Measurements from ENCODE around the gene SLC52A3.

The SLC52A3 gene

DNA sequence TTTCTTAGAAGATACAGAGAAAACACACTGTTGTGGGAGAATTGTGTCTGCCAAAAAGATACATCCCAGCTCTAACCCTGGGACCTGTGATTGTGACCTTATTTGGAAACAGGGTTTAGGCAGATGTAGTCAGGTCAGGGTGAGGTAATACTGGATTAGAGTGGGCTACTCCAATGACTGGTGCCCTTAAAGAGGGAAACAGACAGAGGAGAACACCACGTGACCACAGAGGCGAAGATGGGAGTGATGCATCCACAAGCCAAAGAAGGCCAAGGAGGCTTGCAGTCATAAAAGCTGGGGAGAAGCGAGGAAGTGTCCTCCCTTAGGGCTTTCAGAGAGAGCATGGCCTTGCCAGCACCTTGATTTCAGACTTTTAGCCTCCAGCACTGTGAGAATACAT is 35.6 kb downstream of the SLC52A3 start:
- Histone ChIP-seq H3K4me3 (ENCODE audit: low read length in 2 of 2) (no peak overlapping the region), H3K4me2 (ENCODE audit: insufficient read depth, low read length, poor library complexity, severe bottlenecking) (no peak overlapping the region), H3K27ac (replicated peaks; ENCODE audit: low read length) (no peak overlapping the region), H3K4ac (ENCODE audit: low read length) (peak overlapping the region; percentile 55), H2AK5ac (ENCODE audit: low read depth, low read length) (peak overlapping the region; percentile 10), H2BK12ac (ENCODE audit: low read length) (no peak overlapping the region), H3K4me1 (ENCODE audit: control insufficient read depth in 2 of 2, insufficient read depth in 1 of 2, low read depth in 1 of 2, low read length in 2 of 2) (peaks cover 0 to 14% of the 10 kb centered on the region in 2 donors), H2BK15ac (ENCODE audit: low read length) (no peak overlapping the region), H2BK5ac (ENCODE audit: low read length) (no peak overlapping the region), H3K14ac (ENCODE audit: low read length) (no peak overlapping the region), H3K9ac (ENCODE audit: low read depth, low read length, poor library complexity) (no peak overlapping the region), H4K8ac (ENCODE audit: low read depth, low read length) (no peak overlapping the region), H3K36me3 (replicated peaks in 1 of 2; ENCODE audit: control insufficient read depth in 2 of 2, insufficient read depth in 2 of 2, low read length in 2 of 2) (no peaks in the 10 kb centered on the region), H2AFZ (ENCODE audit: low read length) (no peak overlapping the region), H2BK120ac (ENCODE audit: low read depth, low read length) (no peak overlapping the region), H4K91ac (ENCODE audit: low read depth, low read length, poor library complexity) (no peak overlapping the region), H3K9me3 (replicated peaks in 1 of 2; ENCODE audit: control insufficient read depth in 2 of 2, insufficient read depth in 1 of 2, low read depth in 1 of 2, low read length in 2 of 2) (no peaks in the 10 kb centered on the region), H3K18ac (ENCODE audit: low read length) (no peak overlapping the region), H3K23ac (ENCODE audit: low read depth, low read length, poor library complexity) (no peak overlapping the region), H3K79me1 (ENCODE audit: low read depth, low read length) (no peaks in the 10 kb centered on the region), H3K27me3 (ENCODE audit: control insufficient read depth in 3 of 3, insufficient read depth in 3 of 3, low read depth in 1 of 3, low read length in 3 of 3) (peaks cover 0 to 48% (median 8%) of the 10 kb centered on the region in 3 experiments)
- DNase-seq (ENCODE audit: low spot score), result no peak
- WGBS, 2 donors (ENCODE audit: extremely low coverage in 2 of 2, insufficient read length in 2 of 2, insufficient replicate concordance in 1 of 2), result no CpG with 5 or more reads among the region's 3 CpGs

DNA sequence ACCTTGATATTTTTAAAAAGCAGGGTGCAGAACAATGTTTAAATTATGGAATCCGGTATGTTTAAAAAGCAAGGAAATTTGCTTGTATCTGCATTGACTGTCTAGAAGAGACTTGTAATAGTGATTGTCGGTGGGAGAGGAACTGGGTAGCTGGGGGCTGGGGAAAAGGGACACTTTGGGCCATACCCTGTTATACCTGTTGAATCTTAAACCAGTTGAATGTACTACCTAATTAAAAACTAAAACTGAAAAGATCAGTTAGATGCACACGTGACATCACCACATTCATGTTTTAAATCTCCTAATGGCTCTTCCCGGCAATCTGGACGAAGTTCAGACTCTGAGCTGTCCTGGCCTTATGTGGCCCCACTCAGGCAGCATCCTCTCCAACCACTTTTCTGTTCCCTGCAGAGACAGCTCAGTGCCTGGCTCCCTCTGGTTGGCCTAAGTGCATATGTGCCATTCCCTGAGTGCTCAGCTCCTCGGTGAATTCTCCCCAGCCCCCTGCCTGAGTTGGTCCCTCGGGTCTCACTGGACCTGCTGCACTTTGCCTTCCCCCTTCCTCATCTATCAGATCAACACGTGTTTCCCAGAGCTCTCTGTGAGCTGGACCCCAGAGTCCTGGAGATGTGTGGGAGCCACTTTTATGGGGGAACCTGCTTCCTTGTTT is 36.3 kb downstream of the SLC52A3 start:
- Histone ChIP-seq H4K91ac (ENCODE audit: low read depth, low read length, poor library complexity) (no peak overlapping the region), H3K18ac (ENCODE audit: low read length) (peak overlapping the region; percentile 27), H3K23ac (ENCODE audit: low read depth, low read length, poor library complexity) (no peak overlapping the region), H3K4ac (ENCODE audit: low read length) (no peak overlapping the region), H3K79me1 (ENCODE audit: low read depth, low read length) (no peaks in the 10 kb centered on the region), H2BK12ac (ENCODE audit: low read length) (no peak overlapping the region), H3K27me3 (ENCODE audit: control insufficient read depth in 3 of 3, insufficient read depth in 3 of 3, low read depth in 1 of 3, low read length in 3 of 3) (peaks cover 0 to 52% (median 10%) of the 10 kb centered on the region in 3 experiments), H3K9me3 (replicated peaks in 1 of 2; ENCODE audit: control insufficient read depth in 2 of 2, insufficient read depth in 1 of 2, low read depth in 1 of 2, low read length in 2 of 2) (no peaks in the 10 kb centered on the region), H3K27ac (replicated peaks; ENCODE audit: low read length) (no peak overlapping the region), H2BK120ac (ENCODE audit: low read depth, low read length) (no peak overlapping the region), H2AK5ac (ENCODE audit: low read depth, low read length) (no peak overlapping the region), H2BK15ac (ENCODE audit: low read length) (no peak overlapping the region), H3K9ac (ENCODE audit: low read depth, low read length, poor library complexity) (no peak overlapping the region), H4K8ac (ENCODE audit: low read depth, low read length) (no peak overlapping the region), H3K4me2 (ENCODE audit: insufficient read depth, low read length, poor library complexity, severe bottlenecking) (no peak overlapping the region), H2BK5ac (ENCODE audit: low read length) (no peak overlapping the region), H3K36me3 (replicated peaks in 1 of 2; ENCODE audit: control insufficient read depth in 2 of 2, insufficient read depth in 2 of 2, low read length in 2 of 2) (no peaks in the 10 kb centered on the region), H3K4me1 (ENCODE audit: control insufficient read depth in 2 of 2, insufficient read depth in 1 of 2, low read depth in 1 of 2, low read length in 2 of 2) (peaks cover 0 to 14% of the 10 kb centered on the region in 2 donors), H3K4me3 (ENCODE audit: low read length in 2 of 2) (no peak overlapping the region), H2AFZ (ENCODE audit: low read length) (no peak overlapping the region), H3K14ac (ENCODE audit: low read length) (no peak overlapping the region)
- DNase-seq (ENCODE audit: low spot score), result no peak
- WGBS, 2 donors (ENCODE audit: extremely low coverage in 2 of 2, insufficient read length in 2 of 2, insufficient replicate concordance in 1 of 2), result no CpG with 5 or more reads among the region's 8 CpGs

DNA sequence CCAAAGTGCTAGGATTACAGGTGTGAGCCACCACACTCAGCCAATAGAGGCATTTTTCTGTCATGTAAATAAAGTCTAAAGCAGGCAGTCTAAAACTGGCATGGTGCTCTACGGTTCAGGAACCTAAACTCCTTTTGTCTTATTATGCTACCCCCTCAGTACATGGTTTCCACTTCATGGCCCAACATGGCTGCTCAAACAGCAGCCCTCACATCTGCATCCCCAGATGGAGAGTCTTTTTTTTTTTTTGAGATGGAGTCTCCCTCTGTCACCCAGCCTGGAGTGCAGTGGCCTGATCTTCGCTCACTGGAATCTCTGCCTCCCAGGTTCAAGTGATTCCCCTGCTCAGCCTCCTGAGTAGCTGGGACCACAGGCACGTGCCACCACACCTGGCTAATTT is 38.3 kb downstream of the SLC52A3 start:
- Histone ChIP-seq H3K4me3 (ENCODE audit: low read length in 2 of 2) (no peak overlapping the region), H3K18ac (ENCODE audit: low read length) (no peak overlapping the region), H3K9me3 (replicated peaks in 1 of 2; ENCODE audit: control insufficient read depth in 2 of 2, insufficient read depth in 1 of 2, low read depth in 1 of 2, low read length in 2 of 2) (no peaks in the 10 kb centered on the region), H2BK12ac (ENCODE audit: low read length) (no peak overlapping the region), H4K8ac (ENCODE audit: low read depth, low read length) (no peak overlapping the region), H3K79me1 (ENCODE audit: low read depth, low read length) (no peaks in the 10 kb centered on the region), H3K27me3 (ENCODE audit: control insufficient read depth in 3 of 3, insufficient read depth in 3 of 3, low read depth in 1 of 3, low read length in 3 of 3) (peaks cover 0 to 64% (median 18%) of the 10 kb centered on the region in 3 experiments), H3K27ac (replicated peaks; ENCODE audit: low read length) (no peak overlapping the region), H3K4me1 (ENCODE audit: control insufficient read depth in 2 of 2, insufficient read depth in 1 of 2, low read depth in 1 of 2, low read length in 2 of 2) (peaks cover 0 to 14% of the 10 kb centered on the region in 2 donors), H3K9ac (ENCODE audit: low read depth, low read length, poor library complexity) (no peak overlapping the region), H4K91ac (ENCODE audit: low read depth, low read length, poor library complexity) (no peak overlapping the region), H3K23ac (ENCODE audit: low read depth, low read length, poor library complexity) (no peak overlapping the region), H2BK15ac (ENCODE audit: low read length) (no peak overlapping the region), H2AK5ac (ENCODE audit: low read depth, low read length) (no peak overlapping the region), H3K4ac (ENCODE audit: low read length) (no peak overlapping the region), H2BK5ac (ENCODE audit: low read length) (no peak overlapping the region), H2BK120ac (ENCODE audit: low read depth, low read length) (no peak overlapping the region), H3K36me3 (replicated peaks in 1 of 2; ENCODE audit: control insufficient read depth in 2 of 2, insufficient read depth in 2 of 2, low read length in 2 of 2) (no peaks in the 10 kb centered on the region), H3K4me2 (ENCODE audit: insufficient read depth, low read length, poor library complexity, severe bottlenecking) (no peak overlapping the region), H3K14ac (ENCODE audit: low read length) (no peak overlapping the region), H2AFZ (ENCODE audit: low read length) (no peak overlapping the region)
- no peak for DNase-seq (ENCODE audit: low spot score)
- WGBS, 2 donors (ENCODE audit: extremely low coverage in 2 of 2, insufficient read length in 2 of 2, insufficient replicate concordance in 1 of 2), result no CpG with 5 or more reads among the region's 3 CpGs

DNA sequence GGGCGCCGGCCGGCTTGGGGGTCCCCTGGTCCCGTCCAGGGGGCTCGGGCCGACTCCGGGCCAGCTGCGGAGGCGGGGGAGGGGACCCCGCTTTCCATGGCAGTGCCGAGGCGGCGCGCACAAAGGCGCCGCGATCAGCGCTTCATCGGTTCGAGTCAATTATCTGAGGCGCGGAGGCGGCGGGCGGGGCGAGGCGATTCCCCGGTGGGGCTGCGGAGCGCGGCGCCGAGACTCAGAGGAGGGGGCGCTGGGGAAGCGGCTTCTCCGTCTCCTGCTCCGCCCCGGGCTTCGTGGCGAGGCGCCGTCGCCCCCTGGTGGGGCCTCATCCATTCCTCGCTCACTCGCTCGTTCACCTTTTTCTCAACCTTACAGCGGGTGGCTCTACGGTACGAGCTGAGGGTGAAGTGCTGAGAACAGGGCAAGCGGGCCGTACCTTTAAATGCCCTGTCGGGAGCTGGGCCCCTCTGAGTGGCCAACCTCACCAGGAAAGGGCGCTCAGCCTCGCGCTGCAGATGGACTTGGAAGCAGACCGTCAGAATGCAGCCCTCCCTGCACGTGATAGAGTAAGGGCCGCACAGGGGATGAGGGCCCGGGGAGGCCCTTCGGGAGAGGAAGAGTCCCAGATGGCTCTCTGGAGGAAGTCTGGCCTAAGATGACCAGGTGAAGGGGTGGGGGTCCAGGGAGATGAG is 39.9 kb downstream of the SLC52A3 start:
- Histone ChIP-seq H3K9me3 (replicated peaks in 1 of 2; ENCODE audit: control insufficient read depth in 2 of 2, insufficient read depth in 1 of 2, low read depth in 1 of 2, low read length in 2 of 2) (no peaks in the 10 kb centered on the region), H4K8ac (ENCODE audit: low read depth, low read length) (no peak overlapping the region), H2AK5ac (ENCODE audit: low read depth, low read length) (no peak overlapping the region), H2BK5ac (ENCODE audit: low read length) (no peak overlapping the region), H2BK12ac (ENCODE audit: low read length) (no peak overlapping the region), H3K9ac (ENCODE audit: low read depth, low read length, poor library complexity) (no peak overlapping the region), H3K36me3 (replicated peaks in 1 of 2; ENCODE audit: control insufficient read depth in 2 of 2, insufficient read depth in 2 of 2, low read length in 2 of 2) (no peaks in the 10 kb centered on the region), H3K18ac (ENCODE audit: low read length) (peak overlapping the region; percentile 73), H3K14ac (ENCODE audit: low read length) (no peak overlapping the region), H2AFZ (ENCODE audit: low read length) (peak overlapping the region; percentile 89), H4K91ac (ENCODE audit: low read depth, low read length, poor library complexity) (no peak overlapping the region), H3K27ac (replicated peaks; ENCODE audit: low read length) (no peak overlapping the region), H3K23ac (ENCODE audit: low read depth, low read length, poor library complexity) (no peak overlapping the region), H2BK15ac (ENCODE audit: low read length) (no peak overlapping the region), H3K4me1 (ENCODE audit: control insufficient read depth in 2 of 2, insufficient read depth in 1 of 2, low read depth in 1 of 2, low read length in 2 of 2) (peaks cover 0 to 7% of the 10 kb centered on the region in 2 donors), H3K79me1 (ENCODE audit: low read depth, low read length) (no peaks in the 10 kb centered on the region), H3K27me3 (ENCODE audit: control insufficient read depth in 3 of 3, insufficient read depth in 3 of 3, low read depth in 1 of 3, low read length in 3 of 3) (peaks cover 0 to 73% (median 20%) of the 10 kb centered on the region in 3 experiments), H3K4me2 (ENCODE audit: insufficient read depth, low read length, poor library complexity, severe bottlenecking) (peak overlapping the region; percentile 82), H2BK120ac (ENCODE audit: low read depth, low read length) (no peak overlapping the region), H3K4me3 (ENCODE audit: low read length in 2 of 2) (peak overlapping the region in 1 of 2 donors; percentile 80), H3K4ac (ENCODE audit: low read length) (no peak overlapping the region)
- no CpG with 5 or more reads among the region's 60 CpGs for WGBS, 2 donors (ENCODE audit: extremely low coverage in 2 of 2, insufficient read length in 2 of 2, insufficient replicate concordance in 1 of 2)
- DNase-seq (ENCODE audit: low spot score), result peak; percentile 76
